K562 (cell line): ENCODE results near the gene UBE3B. TPM values are rescaled to one million over a fixed set of nuclear protein-coding genes. Genes with fewer than 3 reads are reported as not detected.

ENCODE experiments used
- ATAC-seq: fragments of 200-7000 bp; cut with Tn5 transposase; 3 replicates; pipeline ENCODE4 v1.9.1; 2020; ENCODE audit warnings: moderate library complexity
- BruUV-seq: library from RNA; stranded (reverse); fragments of 400-500 nt; replicated peaks from 2 replicates; lab custom pipeline; 2021; lab: Mats Ljungman, UMichigan
- CTCF ChIA-PET: fragments of 300-600 bp; formaldehyde crosslinking; extraction: SDS; loops from one replicate; lab custom pipeline; 2021; ENCODE audit warnings: low intra/inter-chr PET ratio; lab: Yijun Ruan, JAX
- POLR2A ChIA-PET: fragments of 300-600, 350-650 bp; sonication (Branson Sonifier 250); formaldehyde crosslinking; extraction: SDS; loops from one replicate; lab custom pipeline; 2021; ENCODE audit warnings: antibody characterized with exemption, inconsistent platforms; lab: Yijun Ruan, JAX
- DNase-seq, 4 experiments: peaks; one replicate each; pipeline versions ENCODE4 v3.0.0 to v3.0.0-alpha.2; 2011 to 2018; ENCODE audit warnings: low spot score in 3 of 4, mixed read lengths in 3 of 4; ENCODE audit errors: extremely low read depth in 1 of 4
- FAIRE-seq: peaks from 2 replicates; lab custom pipeline; 2011; peaks lifted over from hg19 to GRCh38; lab: Jason Lieb, UNC
- H2AFZ ChIP-seq: 2 replicates; pipeline ENCODE4 v1.6.0; 2011; ENCODE audit warnings: low read depth, low read length, control low read depth, inconsistent platforms
- H3K27ac ChIP-seq: fragments of 200-600 bp; 3 replicates; pipeline ENCODE4 v1.8.0; 2011; ENCODE audit warnings: low read depth, mild to moderate bottlenecking, control low read depth, inconsistent platforms, low read length, moderate library complexity, mixed read lengths; ENCODE audit errors: extremely low read depth
- H3K27me3 ChIP-seq, 2 experiments: fragments of 300-600 bp in 1 of 2; 2 replicates in 1 of 2; 3 replicates in 1 of 2; pipeline versions ENCODE4 v1.6.0 to v1.8.0; 2011; ENCODE audit warnings: inconsistent platforms in 2 of 2, low read length in 2 of 2, mild to moderate bottlenecking in 1 of 2, mixed read lengths in 1 of 2, moderate library complexity in 1 of 2; ENCODE audit not compliant: control insufficient read depth in 2 of 2, insufficient read depth in 2 of 2
- H3K36me3 ChIP-seq: fragments of 300-600 bp; 3 replicates; pipeline ENCODE4 v1.8.0; 2011; ENCODE audit warnings: mild to moderate bottlenecking, low read length, inconsistent platforms; ENCODE audit not compliant: control insufficient read depth, insufficient read depth
- H3K4me1 ChIP-seq, 2 experiments: fragments of 200-600 bp in 1 of 2; replicated peaks in 1 of 2; 2 replicates in 1 of 2; 3 replicates in 1 of 2; pipeline versions ENCODE4 v1.5.1 to v1.8.0; 2011; ENCODE audit warnings: inconsistent platforms in 2 of 2, low read length in 2 of 2, mild to moderate bottlenecking in 1 of 2, mixed read lengths in 1 of 2, moderate library complexity in 1 of 2; ENCODE audit not compliant: control insufficient read depth in 2 of 2, insufficient read depth in 2 of 2
- H3K4me2 ChIP-seq: 2 replicates; pipeline ENCODE4 v1.6.1; 2011; ENCODE audit warnings: low read length, control low read depth, inconsistent platforms, mixed read lengths; ENCODE audit not compliant: insufficient read depth
- H3K4me3 ChIP-seq: fragments of 200-600 bp; sonication (generic), shearing (Covaris generic); 2 replicates; pipeline ENCODE4 v1.5.1; 2016; ENCODE audit warnings: control low read depth, inconsistent platforms
- H3K79me2 ChIP-seq: fragments of 200-600 bp; 3 replicates; pipeline ENCODE4 v1.8.0; 2011; ENCODE audit warnings: low read length, inconsistent platforms; ENCODE audit not compliant: control insufficient read depth, insufficient read depth
- H3K9ac ChIP-seq, 2 experiments: 2 replicates each; pipeline versions ENCODE4 v1.6.0 to v1.6.1; 2011; ENCODE audit warnings: low read depth in 2 of 2, low read length in 2 of 2, control low read depth in 1 of 2, inconsistent platforms in 1 of 2, mild to moderate bottlenecking in 1 of 2, mixed read lengths in 1 of 2; ENCODE audit not compliant: insufficient read depth in 1 of 2
- H3K9me1 ChIP-seq: one replicate; pipeline ENCODE4 v1.6.0; 2011; ENCODE audit warnings: inconsistent platforms, mild to moderate bottlenecking, low read length, moderate library complexity; ENCODE audit not compliant: control insufficient read depth, insufficient read depth
- H3K9me3 ChIP-seq: replicated peaks from 2 replicates; pipeline ENCODE4 v1.5.1; 2011; ENCODE audit warnings: low read depth, low read length, inconsistent platforms; ENCODE audit not compliant: control insufficient read depth, insufficient read depth
- H4K20me1 ChIP-seq: replicated peaks from 2 replicates; pipeline ENCODE4 v1.6.1; 2011; ENCODE audit warnings: low read length, inconsistent platforms, mixed read lengths; ENCODE audit not compliant: control insufficient read depth, insufficient read depth
- CHCHD3 ChIP-seq: fragments of 250-450 bp; sonication (Bioruptor Pico); IDR thresholded peaks from 2 replicates; pipeline ENCODE4 v2.1.2; 2022; ENCODE audit warnings: mild to moderate bottlenecking
- DACH1 ChIP-seq: fragments of 450-650 bp; IDR thresholded peaks from 2 replicates; pipeline ENCODE4 v1.6.1; 2018; ENCODE audit not compliant: partially characterized antibody
- ILK ChIP-seq: fragments of 450-650 bp; IDR thresholded peaks from 2 replicates; pipeline ENCODE4 v1.6.1; 2016; ENCODE audit warnings: missing genetic modification characterization, low read depth, mild to moderate bottlenecking, missing compliant biosample characterization, moderate library complexity, borderline replicate concordance
- MBD2 ChIP-seq: sonication (generic); IDR thresholded peaks from 2 replicates; pipeline ENCODE4 v1.6.1; 2016; ENCODE audit warnings: low read depth, borderline replicate concordance
- RFX5 ChIP-seq: IDR thresholded peaks from 2 replicates; pipeline ENCODE4 v1.6.1; 2011; ENCODE audit warnings: low read depth, mild to moderate bottlenecking, improper control_type of control experiment, low read length
- SUPT5H ChIP-seq: fragments of 450-650 bp; IDR thresholded peaks from 2 replicates; pipeline ENCODE4 v1.6.1; 2016
- ZKSCAN1 ChIP-seq: fragments of 150-350 bp; IDR thresholded peaks from 2 replicates; pipeline ENCODE4 v1.6.1; 2016; ENCODE audit warnings: low read depth, low read length
- WGBS: fragments of 100-300 bp; shearing (Covaris generic); methylation state at CpG from one replicate; pipeline ENCODE4 v1.1.6; 2016; ENCODE audit warnings: low coverage, mixed read lengths; ENCODE audit not compliant: insufficient coverage; ENCODE audit errors: missing lambda C conversion rate; 5-methylcytosine and 5-hydroxymethylcytosine counted together
- in situ Hi-C: fragments of 300-500 bp; cut with MboI; formaldehyde crosslinking; loops from 4 replicates; pipeline ENCODE4 v1.15.0; 2018; ENCODE audit warnings: inconsistent platforms, mixed read lengths
- intact Hi-C: fragments of 100-400 bp; cut with micrococcal nuclease; formaldehyde crosslinking; loops from 2 replicates; pipeline ENCODE4 v1.14.2; 2022
- polyA plus RNA-seq, 8 experiments: library from polyadenylated mRNA; depleted of rRNA in 4 of 8; stranded (reverse) in 5 of 8; unstranded in 3 of 8; fragments of >200 nt; fragmentation: Nextera tagmentation in 2 of 8; fragmentation: Illumina TruSeq in 1 of 8; extraction: Ambion mirVana in 2 of 8; extraction: Trizol in 1 of 8; gene quantifications; 2 replicates each; pipeline versions ENCODE4 v1.2.1 to v1.2.3, GENCODE V29; 2011 to 2014; ENCODE audit warnings: inconsistent platforms in 1 of 8, missing spikeins in 1 of 8
- total RNA-seq, 7 experiments: library from RNA; depleted of rRNA in 6 of 7; stranded (reverse); fragments of >200 nt in 6 of 7; fragmentation: Illumina TruSeq in 2 of 7; extraction: Trizol in 2 of 7; gene quantifications; 2 replicates each; pipeline versions ENCODE4 v1.2.1 to v1.2.3, GENCODE V29; 2011 to 2021; ENCODE audit warnings: low replicate concordance in 1 of 7
- TF ChIP-seq, protein P1 (sequence below): fragments of 450-650 bp; formaldehyde crosslinking; IDR thresholded peaks from 2 replicates; pipeline ENCODE4 v1.4.0; 2020; ENCODE audit warnings: mild to moderate bottlenecking, moderate library complexity
- TF ChIP-seq, protein P2 (sequence below): sonication (generic); formaldehyde crosslinking; IDR thresholded peaks from 2 replicates; pipeline ENCODE4 v1.8.0; 2022; ENCODE audit warnings: mild to moderate bottlenecking, missing genetic modification reagents
- TF ChIP-seq, protein P3 (sequence below): fragments of 250-450 bp; sonication (Bioruptor Pico); IDR thresholded peaks from 2 replicates; pipeline ENCODE4 v1.4.0; 2020; ENCODE audit warnings: mild to moderate bottlenecking, moderate library complexity, borderline replicate concordance

Gene UBE3B
- total and polyA plus RNA-seq, 9 of the 15 experiments (the other 6 are each of a cell fraction or from before 2014, with no cell fraction given), result 7.6 to 23.6 (median 15.5) TPM

DNA sequence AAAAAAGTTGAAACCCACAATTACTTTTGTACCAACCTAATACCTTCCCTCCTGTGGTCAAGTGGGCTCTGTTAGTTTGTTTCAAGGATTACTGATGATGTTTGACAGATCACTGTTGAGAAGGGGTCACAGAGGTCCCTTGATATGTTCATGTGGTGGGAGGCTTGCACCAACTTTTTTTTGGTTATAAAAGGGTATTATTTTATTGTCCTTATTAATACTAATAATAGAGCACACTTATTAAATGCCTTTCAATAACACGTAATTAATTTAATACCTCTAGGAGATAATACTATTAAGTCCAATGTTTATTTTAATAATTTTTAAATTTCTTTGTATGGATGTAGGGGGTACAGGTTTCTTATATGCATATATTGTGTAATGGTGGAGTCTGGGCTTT is 4.4 kb downstream of the UBE3B start:
- Histone ChIP-seq H3K27me3 (no peaks in the 10 kb centered on the region), H3K9ac (no peak overlapping the region), H3K36me3 (peaks cover 34% of the 10 kb centered on the region; the same call in 2 of the 3 replicates), H3K79me2 (peaks cover 22% of the 10 kb centered on the region), H3K27ac (no peak overlapping the region), H3K9me3 (no peaks in the 10 kb centered on the region), H3K4me1 (peaks cover 3 to 4% of the 10 kb centered on the region in 2 experiments; a peak in 1 of 5 replicates), H3K9me1 (no peaks in the 10 kb centered on the region), H3K4me2 (no peak overlapping the region), H2AFZ (no peak overlapping the region), H4K20me1 (no peaks in the 10 kb centered on the region), H3K4me3 (no peak overlapping the region)
- ChIA-PET POLR2A (no interaction called here), CTCF (no interaction called here)
- no TSS peak for BruUV-seq
- intact Hi-C loops, result no loop called here
- in situ Hi-C loops, result no loop called here
- no peak for FAIRE-seq
- TF ChIP-seq, protein P1, sequence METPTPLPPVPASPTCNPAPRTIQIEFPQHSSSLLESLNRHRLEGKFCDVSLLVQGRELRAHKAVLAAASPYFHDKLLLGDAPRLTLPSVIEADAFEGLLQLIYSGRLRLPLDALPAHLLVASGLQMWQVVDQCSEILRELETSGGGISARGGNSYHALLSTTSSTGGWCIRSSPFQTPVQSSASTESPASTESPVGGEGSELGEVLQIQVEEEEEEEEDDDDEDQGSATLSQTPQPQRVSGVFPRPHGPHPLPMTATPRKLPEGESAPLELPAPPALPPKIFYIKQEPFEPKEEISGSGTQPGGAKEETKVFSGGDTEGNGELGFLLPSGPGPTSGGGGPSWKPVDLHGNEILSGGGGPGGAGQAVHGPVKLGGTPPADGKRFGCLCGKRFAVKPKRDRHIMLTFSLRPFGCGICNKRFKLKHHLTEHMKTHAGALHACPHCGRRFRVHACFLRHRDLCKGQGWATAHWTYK, result no peak
- TF ChIP-seq DACH1, result peak; percentile 58
- no peak for ATAC-seq
- 63% methylated on average over 1 of the region's 1 CpG for WGBS
- DNase-seq, result no peak

DNA sequence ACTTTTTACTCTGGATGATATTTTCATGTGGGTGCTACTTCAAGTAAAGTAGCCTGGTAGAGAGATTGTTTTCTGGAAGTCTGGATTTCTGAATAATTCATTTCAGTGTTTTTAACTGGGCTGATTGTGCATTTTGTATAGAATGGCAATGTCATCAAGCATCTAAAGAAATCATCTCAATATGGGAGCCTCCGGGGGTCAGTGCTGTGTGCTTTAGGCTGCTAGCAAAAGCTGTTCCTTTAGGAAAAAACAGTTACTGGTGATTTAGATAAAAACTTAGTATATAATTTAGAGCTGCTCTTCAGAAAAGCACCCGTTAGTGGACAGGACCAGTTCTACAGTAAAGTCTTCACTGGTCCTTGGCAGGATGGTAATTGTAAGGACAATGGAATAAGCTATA is 5.1 kb downstream of the UBE3B start:
- Histone ChIP-seq H4K20me1 (no peaks in the 10 kb centered on the region), H3K9ac (no peak overlapping the region), H3K27ac (no peak overlapping the region), H3K9me3 (no peaks in the 10 kb centered on the region), H3K4me2 (no peak overlapping the region), H2AFZ (no peak overlapping the region), H3K27me3 (no peaks in the 10 kb centered on the region), H3K9me1 (no peaks in the 10 kb centered on the region), H3K36me3 (peaks cover 40% of the 10 kb centered on the region; the same call in 2 of the 3 replicates), H3K79me2 (peaks cover 17% of the 10 kb centered on the region), H3K4me3 (no peak overlapping the region), H3K4me1 (peaks cover 3 to 4% of the 10 kb centered on the region in 2 experiments; a peak in 1 of 5 replicates)
- in situ Hi-C loops, result no loop called here
- DNase-seq, result no peak
- ATAC-seq, result no peak
- CTCF ChIA-PET, result no interaction called here
- intact Hi-C loops, result no loop called here
- POLR2A ChIA-PET, result interaction anchor here (1.0 kb wide), 1 partner anchor 19 kb away, joined by 3 read pairs; no protein-coding TSS in a partner anchor
- WGBS, result 56% methylated on average over 2 of the region's 2 CpGs
- BruUV-seq, result no TSS peak
- FAIRE-seq, result no peak
- TF ChIP-seq, protein P2, sequence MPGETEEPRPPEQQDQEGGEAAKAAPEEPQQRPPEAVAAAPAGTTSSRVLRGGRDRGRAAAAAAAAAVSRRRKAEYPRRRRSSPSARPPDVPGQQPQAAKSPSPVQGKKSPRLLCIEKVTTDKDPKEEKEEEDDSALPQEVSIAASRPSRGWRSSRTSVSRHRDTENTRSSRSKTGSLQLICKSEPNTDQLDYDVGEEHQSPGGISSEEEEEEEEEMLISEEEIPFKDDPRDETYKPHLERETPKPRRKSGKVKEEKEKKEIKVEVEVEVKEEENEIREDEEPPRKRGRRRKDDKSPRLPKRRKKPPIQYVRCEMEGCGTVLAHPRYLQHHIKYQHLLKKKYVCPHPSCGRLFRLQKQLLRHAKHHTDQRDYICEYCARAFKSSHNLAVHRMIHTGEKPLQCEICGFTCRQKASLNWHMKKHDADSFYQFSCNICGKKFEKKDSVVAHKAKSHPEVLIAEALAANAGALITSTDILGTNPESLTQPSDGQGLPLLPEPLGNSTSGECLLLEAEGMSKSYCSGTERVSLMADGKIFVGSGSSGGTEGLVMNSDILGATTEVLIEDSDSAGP (CRISPR knock-in tag), result no peak
- TF ChIP-seq SUPT5H, result no peak
- TF ChIP-seq, protein P3, sequence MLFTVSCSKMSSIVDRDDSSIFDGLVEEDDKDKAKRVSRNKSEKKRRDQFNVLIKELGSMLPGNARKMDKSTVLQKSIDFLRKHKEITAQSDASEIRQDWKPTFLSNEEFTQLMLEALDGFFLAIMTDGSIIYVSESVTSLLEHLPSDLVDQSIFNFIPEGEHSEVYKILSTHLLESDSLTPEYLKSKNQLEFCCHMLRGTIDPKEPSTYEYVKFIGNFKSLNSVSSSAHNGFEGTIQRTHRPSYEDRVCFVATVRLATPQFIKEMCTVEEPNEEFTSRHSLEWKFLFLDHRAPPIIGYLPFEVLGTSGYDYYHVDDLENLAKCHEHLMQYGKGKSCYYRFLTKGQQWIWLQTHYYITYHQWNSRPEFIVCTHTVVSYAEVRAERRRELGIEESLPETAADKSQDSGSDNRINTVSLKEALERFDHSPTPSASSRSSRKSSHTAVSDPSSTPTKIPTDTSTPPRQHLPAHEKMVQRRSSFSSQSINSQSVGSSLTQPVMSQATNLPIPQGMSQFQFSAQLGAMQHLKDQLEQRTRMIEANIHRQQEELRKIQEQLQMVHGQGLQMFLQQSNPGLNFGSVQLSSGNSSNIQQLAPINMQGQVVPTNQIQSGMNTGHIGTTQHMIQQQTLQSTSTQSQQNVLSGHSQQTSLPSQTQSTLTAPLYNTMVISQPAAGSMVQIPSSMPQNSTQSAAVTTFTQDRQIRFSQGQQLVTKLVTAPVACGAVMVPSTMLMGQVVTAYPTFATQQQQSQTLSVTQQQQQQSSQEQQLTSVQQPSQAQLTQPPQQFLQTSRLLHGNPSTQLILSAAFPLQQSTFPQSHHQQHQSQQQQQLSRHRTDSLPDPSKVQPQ, result no peak
- TF ChIP-seq ILK, result no peak
- no peak for TF ChIP-seq RFX5
- TF ChIP-seq ZKSCAN1, result no peak
- no peak for TF ChIP-seq MBD2
- no peak for TF ChIP-seq CHCHD3
